ENCODE measurements around the gene SCPEP1. TPM values are rescaled to one million over a fixed set of nuclear protein-coding genes. Genes with fewer than 3 reads are reported as not detected.

Gene SCPEP1
- total RNA-seq, 4 donors from 2014 or later: 37.7 to 58.0 (median 48.2) TPM

DNA sequence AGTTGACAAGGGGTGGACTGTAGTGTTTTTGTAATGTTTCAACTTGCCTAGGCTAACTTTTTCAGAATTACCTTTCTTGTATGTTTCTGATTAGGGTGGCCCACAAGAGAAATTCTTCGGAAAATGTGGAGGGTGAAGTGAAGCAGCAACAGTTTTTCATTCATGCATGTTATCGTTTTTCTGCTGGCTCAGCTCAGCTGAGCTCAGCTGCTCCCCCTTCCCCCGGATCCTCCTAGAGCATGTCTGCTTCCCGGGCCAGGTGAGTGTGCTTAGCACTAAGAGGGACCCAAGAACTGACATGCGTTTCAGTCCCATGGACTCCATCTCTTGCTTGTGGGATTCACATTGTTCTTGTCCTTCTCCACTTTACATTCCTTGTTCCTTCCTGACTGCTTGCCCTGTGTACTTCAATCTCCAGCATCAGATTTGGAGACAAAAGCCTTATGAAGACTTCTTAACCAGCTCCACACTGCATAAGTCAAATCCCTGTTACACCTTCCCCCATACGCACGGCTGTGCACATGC, 33.6 kb downstream of the SCPEP1 start:
- H3K4me3 ChIP-seq: no peak overlapping the region
- no peak for TF ChIP-seq POLR2A (IDR thresholded peaks at IDR 0.05)
- TF ChIP-seq, protein P1, sequence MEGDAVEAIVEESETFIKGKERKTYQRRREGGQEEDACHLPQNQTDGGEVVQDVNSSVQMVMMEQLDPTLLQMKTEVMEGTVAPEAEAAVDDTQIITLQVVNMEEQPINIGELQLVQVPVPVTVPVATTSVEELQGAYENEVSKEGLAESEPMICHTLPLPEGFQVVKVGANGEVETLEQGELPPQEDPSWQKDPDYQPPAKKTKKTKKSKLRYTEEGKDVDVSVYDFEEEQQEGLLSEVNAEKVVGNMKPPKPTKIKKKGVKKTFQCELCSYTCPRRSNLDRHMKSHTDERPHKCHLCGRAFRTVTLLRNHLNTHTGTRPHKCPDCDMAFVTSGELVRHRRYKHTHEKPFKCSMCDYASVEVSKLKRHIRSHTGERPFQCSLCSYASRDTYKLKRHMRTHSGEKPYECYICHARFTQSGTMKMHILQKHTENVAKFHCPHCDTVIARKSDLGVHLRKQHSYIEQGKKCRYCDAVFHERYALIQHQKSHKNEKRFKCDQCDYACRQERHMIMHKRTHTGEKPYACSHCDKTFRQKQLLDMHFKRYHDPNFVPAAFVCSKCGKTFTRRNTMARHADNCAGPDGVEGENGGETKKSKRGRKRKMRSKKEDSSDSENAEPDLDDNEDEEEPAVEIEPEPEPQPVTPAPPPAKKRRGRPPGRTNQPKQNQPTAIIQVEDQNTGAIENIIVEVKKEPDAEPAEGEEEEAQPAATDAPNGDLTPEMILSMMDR (IDR thresholded peaks at IDR 0.05): no peak
- H3K4me1 ChIP-seq: no peaks in the 10 kb centered on the region
- no peak overlapping the region for H3K27ac ChIP-seq
- intact Hi-C loops (cut with DNase I; ENCODE audit: low total_unique reads): no loop called here
- H3K36me3 ChIP-seq: no peaks in the 10 kb centered on the region
- no peak for DNase-seq
- no peaks in the 10 kb centered on the region for H3K27me3 ChIP-seq
- no peaks in the 10 kb centered on the region for H3K9me3 ChIP-seq

DNA sequence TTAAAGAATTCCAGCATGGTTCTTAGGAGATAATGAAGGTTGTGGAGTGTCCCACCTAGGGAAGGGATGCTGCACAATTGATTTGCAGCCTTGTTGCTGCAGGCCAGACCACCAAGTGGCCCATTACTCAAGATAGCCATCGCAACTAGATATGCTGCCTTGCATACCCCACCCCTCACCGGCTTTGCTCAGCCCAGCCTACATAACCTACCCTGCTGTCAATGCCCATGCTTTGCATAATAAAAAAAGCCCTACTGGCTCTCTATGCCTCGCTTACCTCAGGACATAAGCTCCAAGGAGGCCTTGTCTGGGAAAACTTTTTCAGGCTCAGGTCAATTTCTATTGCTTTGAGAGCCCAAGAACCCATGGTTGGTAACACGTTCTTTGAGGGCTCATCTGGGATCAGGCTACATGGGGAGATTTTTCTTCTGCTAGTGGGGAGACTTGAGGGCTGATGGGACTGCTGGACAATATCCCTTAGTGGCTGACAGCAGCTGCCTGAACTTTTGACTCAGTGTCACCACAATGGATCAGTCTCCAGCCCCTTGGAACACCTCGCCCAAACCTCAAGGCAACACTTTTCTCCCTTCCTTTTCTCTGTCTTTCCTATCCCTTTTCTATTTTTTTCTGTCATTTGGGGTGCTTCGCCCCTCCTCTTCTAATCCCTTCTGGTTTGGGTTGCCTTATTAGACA, 38.3 kb downstream of the SCPEP1 start:
- no peak for TF ChIP-seq POLR2A (IDR thresholded peaks at IDR 0.05)
- TF ChIP-seq, protein P1 (IDR thresholded peaks at IDR 0.05): no peak
- H3K4me1 ChIP-seq: no peaks in the 10 kb centered on the region
- DNase-seq: no peak
- intact Hi-C loops (cut with DNase I; ENCODE audit: low total_unique reads): no loop called here
- no peak overlapping the region for H3K4me3 ChIP-seq
- no peaks in the 10 kb centered on the region for H3K27me3 ChIP-seq
- no peaks in the 10 kb centered on the region for H3K9me3 ChIP-seq
- no peaks in the 10 kb centered on the region for H3K36me3 ChIP-seq
- H3K27ac ChIP-seq: no peak overlapping the region

DNA sequence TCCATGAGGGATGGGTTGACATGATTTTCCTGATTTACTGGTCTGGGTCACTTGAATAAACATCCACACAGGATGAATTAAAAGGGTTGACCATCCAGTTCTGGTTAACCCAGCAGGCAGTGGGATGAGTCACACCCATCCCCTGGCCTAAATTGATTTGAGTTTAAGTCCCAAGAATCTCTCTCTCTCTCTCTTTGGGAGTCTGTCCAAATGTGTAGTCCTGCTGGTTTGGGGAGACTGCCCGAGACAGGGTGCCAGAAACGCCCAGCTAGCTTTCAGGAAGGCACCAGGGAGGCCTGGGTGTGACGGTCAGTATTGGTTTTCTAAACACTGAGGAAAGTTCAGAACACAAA, 38.8 kb downstream of the SCPEP1 start:
- TF ChIP-seq, protein P1 (IDR thresholded peaks at IDR 0.05): no peak
- TF ChIP-seq POLR2A (IDR thresholded peaks at IDR 0.05): no peak
- intact Hi-C loops (cut with DNase I; ENCODE audit: low total_unique reads): no loop called here
- Histone ChIP-seq H3K27me3 (no peaks in the 10 kb centered on the region), H3K36me3 (no peaks in the 10 kb centered on the region), H3K4me3 (no peak overlapping the region), H3K27ac (no peak overlapping the region), H3K4me1 (no peaks in the 10 kb centered on the region), H3K9me3 (no peaks in the 10 kb centered on the region)
- DNase-seq: no peak

DNA sequence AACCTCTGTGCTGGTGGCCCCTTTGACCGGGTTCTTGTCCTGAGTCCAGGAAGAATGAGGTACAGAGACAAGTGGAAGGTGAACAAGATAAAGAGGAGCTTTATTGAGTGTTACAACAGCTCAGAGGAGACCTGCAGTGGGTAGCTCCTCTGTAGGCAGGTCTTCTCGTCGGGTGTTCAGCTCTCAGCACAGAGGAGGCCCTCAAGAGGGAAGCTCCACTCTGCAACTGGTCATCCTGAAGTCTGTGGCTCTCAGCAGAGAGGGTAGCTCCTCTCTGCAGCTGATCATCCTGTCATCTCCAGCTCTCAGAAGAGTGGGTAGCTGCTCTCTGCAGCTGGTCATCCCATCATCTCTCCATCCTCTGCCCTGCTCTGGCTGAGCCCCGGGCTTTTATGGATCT, 39.7 kb downstream of the SCPEP1 start:
- Histone ChIP-seq H3K27me3 (no peaks in the 10 kb centered on the region), H3K9me3 (no peaks in the 10 kb centered on the region), H3K27ac (no peak overlapping the region), H3K36me3 (no peaks in the 10 kb centered on the region), H3K4me1 (no peaks in the 10 kb centered on the region), H3K4me3 (no peak overlapping the region)
- no peak for DNase-seq
- no peak for TF ChIP-seq POLR2A (IDR thresholded peaks at IDR 0.05)
- TF ChIP-seq, protein P1 (IDR thresholded peaks at IDR 0.05): no peak
- intact Hi-C loops (cut with DNase I; ENCODE audit: low total_unique reads): no loop called here

DNA sequence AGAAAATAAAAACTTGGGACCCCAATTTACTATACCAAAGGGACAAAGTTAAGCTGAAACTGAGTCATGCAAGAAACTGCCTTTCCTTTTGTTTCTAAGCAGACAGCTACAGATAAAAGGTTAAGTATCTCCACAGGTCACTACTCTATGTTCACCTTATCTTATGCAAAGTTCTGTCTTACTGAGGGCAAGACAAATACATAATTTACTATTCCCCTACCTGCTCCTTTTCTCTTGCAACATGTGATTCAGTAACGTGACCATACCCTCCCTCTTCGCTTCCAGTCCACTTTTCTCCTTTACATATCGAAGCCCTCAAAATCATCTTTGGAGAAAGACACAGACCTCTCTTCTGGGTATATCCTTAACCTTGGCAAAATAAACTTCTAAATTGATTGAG, 42.3 kb downstream of the SCPEP1 start:
- no peak overlapping the region for H3K27ac ChIP-seq
- intact Hi-C loops (cut with DNase I; ENCODE audit: low total_unique reads): no loop called here
- H3K27me3 ChIP-seq: no peaks in the 10 kb centered on the region
- H3K9me3 ChIP-seq: no peaks in the 10 kb centered on the region
- no peak for DNase-seq
- H3K36me3 ChIP-seq: no peaks in the 10 kb centered on the region
- TF ChIP-seq POLR2A (IDR thresholded peaks at IDR 0.05): no peak
- TF ChIP-seq, protein P1 (IDR thresholded peaks at IDR 0.05): no peak
- no peak overlapping the region for H3K4me3 ChIP-seq
- H3K4me1 ChIP-seq: no peaks in the 10 kb centered on the region
